CD4-positive, alpha-beta T cell treated with Interleukin-10 for 1 hour (primary cell): Measurements from ENCODE around the gene CMTR1.
"Not testable (repeated sequence)": the region's sequence is repeated elsewhere in the genome, so short reads cannot be mapped to it uniquely, and the experiment has no call there.

Experiments used
- DNase-seq: peaks from one replicate; pipeline ENCODE4 v3.0.0-alpha.2; 2020

CMTR1 gene

GRCh38 chr6:37435373-37435772 is 2.4 kb downstream of the CMTR1 start:
- no peak for DNase-seq

GRCh38 chr6:37435816-37436215 is 2.8 kb downstream of the CMTR1 start:
- no peak for DNase-seq

- no peak for DNase-seq
Measured at GRCh38 chr6:37438930-37439329, 5.9 kb downstream of the CMTR1 start.

- no peak for DNase-seq
Measured at GRCh38 chr6:37441651-37442050, 8.6 kb downstream of the CMTR1 start.

GRCh38 chr6:37442416-37443215 is 9.6 kb downstream of the CMTR1 start:
- peak; percentile 10 for DNase-seq

GRCh38 chr6:37443216-37443542 is 10.2 kb downstream of the CMTR1 start:
- DNase-seq: not testable (repeated sequence)

- no peak for DNase-seq
Measured at GRCh38 chr6:37449984-37450383, 17.0 kb downstream of the CMTR1 start.

- DNase-seq: no peak
Measured at GRCh38 chr6:37451441-37452193, 18.6 kb downstream of the CMTR1 start.

GRCh38 chr6:37452522-37452921 is 19.5 kb downstream of the CMTR1 start:
- DNase-seq: no peak

- DNase-seq: no peak
Measured at GRCh38 chr6:37454420-37455140, 21.6 kb downstream of the CMTR1 start.

- DNase-seq: no peak
Measured at GRCh38 chr6:37456126-37456525, 23.1 kb downstream of the CMTR1 start.

GRCh38 chr6:37456816-37457560 is 24.0 kb downstream of the CMTR1 start:
- no peak for DNase-seq

- no peak for DNase-seq
Measured at GRCh38 chr6:37459981-37460800, 27.2 kb downstream of the CMTR1 start.

- no peak for DNase-seq
Measured at GRCh38 chr6:37460805-37461204, 27.8 kb downstream of the CMTR1 start.

GRCh38 chr6:37463110-37463509 is 30.1 kb downstream of the CMTR1 start:
- no peak for DNase-seq

GRCh38 chr6:37467718-37468117 is 34.7 kb downstream of the CMTR1 start:
- DNase-seq: no peak

GRCh38 chr6:37473364-37474095 is 40.5 kb downstream of the CMTR1 start:
- DNase-seq: no peak

GRCh38 chr6:37474316-37474715 is 41.3 kb downstream of the CMTR1 start:
- no peak for DNase-seq

GRCh38 chr6:37477191-37477590 is 44.2 kb downstream of the CMTR1 start:
- no peak for DNase-seq

GRCh38 chr6:37477656-37478435 is 44.8 kb downstream of the CMTR1 start:
- no peak for DNase-seq

- DNase-seq: no peak
Measured at GRCh38 chr6:37478827-37479226, 45.8 kb downstream of the CMTR1 start.
